Epidermal melanocyte (primary cell): ENCODE results near the gene RGS3.

Source experiments
- DNase-seq: peaks from one replicate; pipeline ENCODE4 v3.0.0; 2011; ENCODE audit warnings: low spot score; ENCODE audit not compliant: insufficient read length

RGS3 gene

GRCh38 chr9:113570106-113570505 lies 106.6 kb downstream of the RGS3 start:
- DNase-seq, result no peak

- DNase-seq, result no peak
Observed at GRCh38 chr9:113570749-113571711, 107.5 kb downstream of the RGS3 start.

GRCh38 chr9:113572076-113572861 lies 108.7 kb downstream of the RGS3 start:
- DNase-seq, result no peak

GRCh38 chr9:113573046-113573958 lies 109.8 kb downstream of the RGS3 start:
- DNase-seq, result peak; percentile 69

GRCh38 chr9:113573959-113574352 lies 110.4 kb downstream of the RGS3 start:
- no peak for DNase-seq

GRCh38 chr9:113574441-113575262 lies 111.1 kb downstream of the RGS3 start:
- DNase-seq, result no peak

- DNase-seq, result no peak
Observed at GRCh38 chr9:113577525-113578261, 114.2 kb downstream of the RGS3 start.

- DNase-seq, result no peak
Observed at GRCh38 chr9:113578279-113578865, 114.8 kb downstream of the RGS3 start.

GRCh38 chr9:113578882-113579282 lies 115.4 kb downstream of the RGS3 start:
- DNase-seq, result peak; percentile 59

- DNase-seq, result no peak
Observed at GRCh38 chr9:113579283-113580040, 115.9 kb downstream of the RGS3 start.

GRCh38 chr9:113580041-113580953 lies 116.8 kb downstream of the RGS3 start:
- DNase-seq, result no peak

- no peak for DNase-seq
Observed at GRCh38 chr9:113580954-113581311, 117.4 kb downstream of the RGS3 start.

GRCh38 chr9:113581865-113582697 lies 118.6 kb downstream of the RGS3 start:
- peak; percentile 70 for DNase-seq

GRCh38 chr9:113582698-113583200 lies 119.2 kb downstream of the RGS3 start:
- no peak for DNase-seq

- DNase-seq, result no peak
Observed at GRCh38 chr9:113583511-113584427, 120.2 kb downstream of the RGS3 start.
